Measurements from ENCODE around the gene TRIM45.

Gene TRIM45

DNA sequence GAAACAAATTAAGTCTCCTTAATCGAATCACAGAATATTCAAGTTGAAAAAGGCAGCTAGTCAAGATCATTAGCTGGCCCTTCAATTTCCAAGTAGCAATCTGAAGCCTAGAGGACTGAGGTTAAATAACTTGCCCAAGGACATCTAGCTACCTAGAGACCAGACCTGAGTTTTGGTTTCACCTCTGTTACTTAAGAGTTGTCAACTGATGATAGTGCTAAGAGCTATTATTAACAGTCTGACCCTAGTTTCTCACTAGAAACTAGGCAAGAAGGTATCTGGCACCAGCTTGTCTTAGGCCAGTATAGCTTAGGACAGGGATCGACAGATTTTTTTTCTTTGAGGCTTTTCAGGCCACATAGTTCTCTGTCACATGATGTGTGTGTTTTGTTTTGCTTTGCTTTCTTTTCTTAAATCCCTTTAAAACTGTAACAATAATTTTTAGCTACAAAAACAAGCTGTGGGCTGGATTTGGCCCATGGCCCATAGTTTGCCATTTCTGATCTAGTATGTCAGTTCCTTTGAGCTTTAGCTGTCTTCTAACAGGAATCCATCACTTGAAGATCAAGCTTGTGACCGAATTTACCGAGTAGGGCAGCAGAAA is 23.2 kb downstream of the TRIM45 start:
- no peak for DNase-seq

DNA sequence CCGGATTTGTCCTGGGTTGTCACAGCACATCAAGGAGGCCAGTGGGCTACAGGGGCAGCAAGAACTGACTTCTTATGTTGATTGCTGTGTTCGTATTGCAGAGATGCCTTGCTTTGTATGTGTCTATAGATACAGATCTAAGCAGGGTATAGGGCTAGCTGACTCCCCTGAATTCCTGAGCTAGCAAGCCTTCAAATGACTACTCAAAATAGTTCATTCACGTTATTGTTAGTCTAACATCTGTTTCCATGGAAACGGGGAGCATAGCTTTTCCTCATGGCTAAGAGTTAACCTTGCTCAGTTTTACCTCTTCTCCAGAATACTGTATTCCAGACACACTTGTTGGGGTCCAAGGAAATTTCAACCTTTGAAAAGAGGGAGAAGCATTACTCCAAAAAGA is 24.1 kb downstream of the TRIM45 start:
- DNase-seq: no peak

DNA sequence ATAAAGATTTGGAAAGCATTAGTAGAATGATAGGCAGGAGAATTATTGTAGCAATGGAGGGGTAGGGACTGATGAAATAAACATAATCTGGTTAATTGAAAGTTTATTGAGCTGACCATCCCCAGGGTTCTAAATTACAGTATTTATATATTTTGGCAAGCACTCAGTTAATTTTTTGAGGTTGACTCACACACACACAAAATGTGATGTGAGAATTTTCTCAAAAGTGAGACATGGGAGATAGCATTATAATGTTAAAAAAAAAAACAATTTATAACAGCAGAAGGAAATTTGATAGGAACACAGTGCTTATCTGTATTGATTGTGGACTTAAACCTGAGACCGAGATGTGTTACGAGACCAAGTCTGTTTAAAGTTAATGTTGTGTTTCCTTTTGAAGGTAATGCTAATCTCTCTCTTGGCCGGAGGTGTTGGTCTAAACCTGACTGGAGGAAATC is 24.6 kb downstream of the TRIM45 start:
- no peak for DNase-seq

GRCh38 chr1:117094841-117095604 is 26.5 kb downstream of the TRIM45 start:
- DNase-seq: no peak

GRCh38 chr1:117093870-117094621 is 27.5 kb downstream of the TRIM45 start:
- DNase-seq: no peak

DNA sequence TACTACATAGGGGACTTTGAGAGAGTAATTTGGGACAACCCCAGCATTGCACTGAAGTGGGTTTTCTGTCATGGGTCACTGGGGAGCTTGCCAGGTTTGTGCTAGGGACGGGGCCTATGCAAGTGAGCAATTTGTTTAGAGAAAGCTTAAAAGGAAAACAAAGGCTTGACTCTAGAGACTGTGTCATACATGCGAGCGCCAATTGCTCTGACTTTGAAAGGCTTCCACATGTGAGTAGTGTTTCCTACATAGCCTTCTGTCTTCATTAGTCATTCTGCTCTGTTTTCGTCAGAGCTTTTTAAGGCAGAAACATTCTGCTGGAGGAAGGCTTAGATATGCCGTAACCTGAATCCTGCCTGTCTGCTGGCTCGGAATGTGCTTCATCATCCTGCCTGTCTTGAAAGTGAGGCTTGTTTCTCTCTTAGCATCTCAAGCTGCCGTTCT is 28.4 kb downstream of the TRIM45 start:
- DNase-seq: peak; percentile 72

DNA sequence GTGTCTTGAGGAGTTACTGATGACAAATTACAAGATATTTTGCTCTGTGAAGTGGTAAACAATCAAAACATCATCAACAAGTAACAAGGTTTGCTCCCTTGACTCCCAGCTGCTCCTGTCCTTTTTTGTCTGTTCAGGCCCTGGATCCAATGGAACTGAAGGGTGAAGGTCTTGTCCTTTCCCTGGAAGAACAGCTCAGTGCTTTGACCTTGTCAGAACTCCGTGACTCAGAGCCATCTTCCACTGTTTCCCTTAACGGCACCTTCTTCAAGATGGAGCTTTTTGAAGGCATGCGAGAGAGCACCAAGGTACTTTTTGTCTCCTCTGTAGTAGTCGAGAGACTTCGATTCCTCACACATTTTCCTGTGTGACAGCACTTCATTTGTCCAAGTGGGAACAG is 29.0 kb downstream of the TRIM45 start:
- DNase-seq: no peak

- no peak for DNase-seq
Observed at GRCh38 chr1:117089996-117090395, 31.6 kb downstream of the TRIM45 start.

DNA sequence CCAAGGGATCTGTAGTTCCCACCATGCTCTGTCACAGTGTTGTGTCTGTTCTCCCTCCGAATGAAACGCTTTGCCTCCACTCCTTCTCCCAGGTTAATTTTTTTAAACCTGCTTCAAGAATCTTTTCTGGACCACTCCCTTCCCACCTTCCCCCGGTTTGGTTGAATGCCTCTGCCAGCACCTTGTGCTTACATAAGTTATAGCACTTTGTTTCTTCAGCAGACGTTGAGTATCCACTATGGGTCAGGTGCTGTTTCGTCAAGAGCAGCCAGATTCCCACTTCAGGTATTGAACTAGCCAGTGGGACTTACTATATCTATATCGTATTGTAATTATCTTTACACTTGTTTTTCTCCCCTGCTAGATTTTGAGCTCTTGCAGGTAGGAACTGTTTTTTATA is 33.9 kb downstream of the TRIM45 start:
- DNase-seq: no peak

- DNase-seq: no peak
Observed at GRCh38 chr1:117084231-117084630, 37.3 kb downstream of the TRIM45 start.

DNA sequence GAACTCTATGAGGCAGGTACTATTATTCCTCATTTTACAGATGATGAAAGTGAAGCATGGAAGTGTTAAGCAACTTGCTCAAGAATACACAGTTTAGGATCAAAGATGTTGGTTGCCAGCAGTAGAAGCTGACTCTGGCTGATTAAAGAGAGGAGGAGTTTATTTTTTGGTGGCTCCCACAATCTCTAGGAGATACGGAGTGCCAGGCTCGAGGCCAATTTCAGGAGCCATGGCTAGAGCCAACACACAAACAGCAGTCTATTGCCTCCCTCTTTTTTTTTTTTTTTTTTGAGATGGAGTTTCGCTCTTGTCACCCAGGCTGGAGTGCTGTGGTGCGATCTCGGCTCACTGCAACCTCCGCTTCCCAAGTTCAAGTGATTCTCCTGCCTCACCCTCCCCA is 41.8 kb downstream of the TRIM45 start:
- no peak for DNase-seq

- DNase-seq: peak; percentile 53
Observed at GRCh38 chr1:117077267-117077666, 44.3 kb downstream of the TRIM45 start.

- DNase-seq: no peak
Observed at GRCh38 chr1:117076648-117077047, 44.9 kb downstream of the TRIM45 start.

- no peak for DNase-seq
Observed at GRCh38 chr1:117070124-117070523, 51.4 kb downstream of the TRIM45 start.

GRCh38 chr1:117069220-117069844 is 52.2 kb downstream of the TRIM45 start:
- no peak for DNase-seq

- DNase-seq: no peak
Observed at GRCh38 chr1:117068580-117068979, 53.0 kb downstream of the TRIM45 start.

- DNase-seq: peak; percentile 23
Observed at GRCh38 chr1:117067533-117068370, 53.8 kb downstream of the TRIM45 start.

DNA sequence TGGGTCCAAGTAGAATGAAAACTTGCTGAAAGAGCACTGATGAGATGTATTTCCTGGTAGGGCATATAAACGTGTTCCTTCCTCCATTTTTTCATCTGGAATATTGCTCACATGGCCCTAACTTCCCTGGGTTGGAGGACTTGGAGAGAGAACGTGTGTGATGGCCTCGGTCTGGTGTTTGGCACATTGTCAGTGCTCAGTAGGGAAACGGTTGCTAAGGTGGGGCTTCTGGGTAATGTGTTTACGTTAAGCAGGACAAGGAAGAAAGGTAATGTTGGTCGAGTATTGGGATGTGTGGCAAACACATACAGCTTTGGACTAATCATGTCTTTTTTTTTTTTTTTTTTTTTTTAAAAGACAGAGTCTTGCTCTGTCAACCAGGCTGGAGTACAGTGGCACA is 55.2 kb downstream of the TRIM45 start:
- no peak for DNase-seq

DNA sequence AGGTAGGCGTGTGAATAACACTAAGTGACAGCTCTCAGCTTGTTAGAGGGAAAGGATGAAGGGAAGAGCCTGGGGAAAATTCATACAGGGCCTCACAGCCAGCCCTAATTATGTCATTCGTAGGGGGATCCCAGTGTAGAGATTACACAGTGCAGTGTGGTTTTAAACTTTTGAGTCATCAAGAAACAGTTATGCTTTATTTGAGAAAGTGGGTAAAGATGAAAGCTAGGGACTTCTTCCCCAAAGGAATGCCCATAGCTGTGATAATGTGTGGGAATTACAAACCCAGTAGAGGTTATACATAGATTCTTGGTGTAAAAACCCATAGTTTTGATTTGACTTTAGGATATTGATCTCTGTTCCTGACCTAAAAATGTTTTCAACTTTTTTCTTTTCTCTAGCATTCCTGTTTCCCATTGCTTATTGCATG is 59.5 kb downstream of the TRIM45 start:
- DNase-seq: no peak
